ENCODE data around the gene CAT. TPM values are rescaled to one million over a fixed set of nuclear protein-coding genes. Genes with fewer than 3 reads are reported as not detected.
A peak's percentile ranks its signal among the peaks of the same experiment; 100 is the strongest.

Gene CAT
- total RNA-seq, 1 experiment from 2014 or later: 61.7 TPM

DNA sequence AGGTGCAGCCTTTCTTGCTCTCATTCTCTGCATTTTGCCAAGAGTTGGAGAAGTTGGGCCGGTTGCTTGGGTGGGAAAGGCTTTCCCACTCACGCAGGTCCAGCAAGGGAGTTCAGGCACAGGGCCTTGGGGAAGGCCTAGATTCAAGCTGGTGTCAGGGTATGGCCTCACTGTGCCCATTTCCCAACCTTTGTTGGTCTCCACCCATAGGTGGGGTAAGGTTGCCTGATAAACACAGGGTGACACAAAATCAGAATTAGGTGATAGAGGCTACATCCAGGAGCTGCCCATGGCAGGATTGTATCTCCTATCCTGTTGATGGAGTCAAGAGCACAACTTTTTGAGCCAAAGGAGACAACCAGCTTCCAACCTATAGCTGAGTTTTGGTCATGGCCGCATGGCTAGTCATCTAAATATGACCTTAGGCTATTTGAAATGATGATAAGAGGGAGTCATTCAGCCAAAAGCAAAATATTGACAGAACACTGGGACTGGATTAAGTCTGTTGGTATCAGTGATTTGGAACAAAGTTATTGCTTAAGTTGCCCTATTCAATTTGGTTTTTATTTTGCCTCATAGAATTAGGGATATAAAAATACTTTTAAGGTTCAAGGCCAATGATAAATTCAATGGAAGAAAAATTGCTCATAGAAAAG lies 20.9 kb downstream of the CAT start:
- DNase-seq (ENCODE audit: low spot score): no peak

DNA sequence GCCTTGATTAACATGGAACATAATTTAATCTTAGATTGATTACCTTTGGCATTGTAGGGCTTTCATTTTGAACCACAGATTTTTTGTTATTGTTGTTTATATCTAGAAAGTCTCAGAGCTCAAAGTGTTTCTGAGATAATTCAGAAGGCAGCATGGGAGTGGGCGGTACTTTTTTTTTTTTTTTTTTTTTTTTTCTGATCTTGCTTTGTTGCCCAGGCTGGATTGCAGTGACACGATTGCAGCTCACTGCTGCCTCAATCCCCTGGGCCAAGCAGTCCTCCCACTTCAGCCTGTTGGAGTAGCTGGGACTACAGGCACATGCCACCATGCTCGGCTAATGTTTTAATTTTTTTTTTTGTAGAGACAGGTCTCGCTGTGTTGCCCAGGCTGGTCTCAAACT lies 21.5 kb downstream of the CAT start:
- DNase-seq (ENCODE audit: low spot score): no peak

DNA sequence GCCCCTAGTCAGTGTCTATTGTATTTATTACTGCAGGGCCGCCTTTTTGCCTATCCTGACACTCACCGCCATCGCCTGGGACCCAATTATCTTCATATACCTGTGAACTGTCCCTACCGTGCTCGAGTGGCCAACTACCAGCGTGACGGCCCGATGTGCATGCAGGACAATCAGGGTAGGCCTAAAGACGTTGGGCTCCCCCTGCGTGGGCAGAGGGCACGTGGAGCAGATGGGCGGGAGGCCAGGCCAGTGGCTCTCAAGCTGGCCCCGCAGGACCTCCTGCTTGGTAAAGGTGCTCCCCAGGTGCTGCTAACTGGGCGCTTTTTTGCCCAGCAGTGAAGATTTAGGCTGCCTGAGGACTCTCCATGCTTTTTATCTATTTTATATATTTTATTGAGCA lies 22.5 kb downstream of the CAT start:
- no peak for DNase-seq (ENCODE audit: low spot score)

DNA sequence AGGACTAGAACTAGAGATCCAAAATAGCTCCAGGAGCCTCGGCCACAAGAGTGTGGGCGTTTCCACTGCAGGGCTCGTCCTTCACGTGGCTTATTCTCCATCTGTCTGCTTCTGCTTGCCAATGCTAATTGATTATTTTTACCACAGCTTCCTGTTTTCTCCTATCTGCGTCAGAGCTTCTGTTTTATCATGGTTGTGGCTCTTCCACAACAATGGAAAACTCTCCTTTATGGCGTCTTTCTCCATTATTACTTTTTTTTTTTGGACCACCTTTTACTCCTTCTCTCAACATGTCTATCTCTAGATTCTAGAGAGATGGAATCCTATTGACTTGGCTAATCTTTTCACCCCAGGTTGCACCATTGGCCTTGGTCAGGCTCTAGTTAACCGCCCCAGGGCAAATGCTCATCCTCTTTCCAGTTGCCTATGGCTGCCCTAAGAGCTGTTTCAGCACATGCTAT lies 25.9 kb downstream of the CAT start:
- no peak for DNase-seq (ENCODE audit: low spot score)

DNA sequence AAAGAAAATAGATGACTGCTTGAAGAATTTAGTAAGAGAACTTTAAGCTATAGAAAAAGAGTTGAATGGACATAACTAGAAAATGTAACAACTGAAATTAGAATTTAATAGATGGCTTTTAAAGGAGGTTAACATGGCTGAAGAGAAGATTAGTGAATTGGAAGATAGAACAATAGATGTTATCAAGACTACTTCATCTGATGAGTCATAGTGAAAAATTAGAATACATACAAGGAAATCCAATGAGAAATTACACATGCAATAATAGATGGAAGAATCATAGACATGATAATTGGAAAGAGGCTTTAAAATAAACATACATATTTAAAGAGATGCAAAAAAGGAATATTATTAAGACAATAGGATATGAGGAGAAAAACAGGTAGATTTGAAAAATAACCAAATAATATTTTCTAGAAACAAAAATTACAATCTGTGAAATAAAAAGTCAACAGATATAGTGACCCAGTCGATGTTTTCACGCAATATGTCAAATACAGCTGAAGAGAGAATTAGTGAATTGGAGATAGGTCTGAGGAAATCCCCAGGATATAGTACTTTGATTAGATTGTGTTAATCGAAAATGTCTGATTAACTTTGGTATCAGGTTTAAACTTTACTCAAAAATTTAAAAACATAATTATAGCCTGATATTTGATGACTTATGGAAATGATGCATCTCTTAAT lies 28.2 kb downstream of the CAT start:
- no peak for DNase-seq (ENCODE audit: low spot score)

DNA sequence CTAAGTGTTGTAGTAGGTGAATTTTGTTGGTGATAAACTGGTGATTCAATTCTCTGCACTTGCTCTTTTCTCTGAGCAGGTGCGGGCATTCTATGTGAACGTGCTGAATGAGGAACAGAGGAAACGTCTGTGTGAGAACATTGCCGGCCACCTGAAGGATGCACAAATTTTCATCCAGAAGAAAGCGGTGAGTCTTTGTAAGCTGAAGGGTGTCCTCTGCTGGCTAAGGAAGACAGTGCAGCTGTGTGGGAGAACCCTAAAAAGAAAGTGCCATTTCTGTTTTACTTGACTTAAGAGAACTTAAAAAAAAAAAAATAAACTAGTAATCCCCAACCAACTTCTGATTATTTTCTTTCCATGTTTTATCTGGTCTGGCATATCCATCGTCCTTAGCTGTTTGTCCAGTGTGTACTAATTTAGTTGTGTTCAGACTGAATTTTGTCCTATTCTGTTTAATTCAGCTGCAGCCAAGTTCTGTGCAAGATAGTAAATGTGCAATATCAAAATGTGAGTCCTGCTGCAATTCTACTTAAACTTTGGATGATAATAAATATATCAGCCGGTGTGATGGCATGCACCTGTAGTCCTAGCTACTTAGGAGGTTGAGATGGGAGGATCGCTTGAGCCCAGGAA lies 29.6 kb downstream of the CAT start:
- DNase-seq (ENCODE audit: low spot score): peak; percentile 90

DNA sequence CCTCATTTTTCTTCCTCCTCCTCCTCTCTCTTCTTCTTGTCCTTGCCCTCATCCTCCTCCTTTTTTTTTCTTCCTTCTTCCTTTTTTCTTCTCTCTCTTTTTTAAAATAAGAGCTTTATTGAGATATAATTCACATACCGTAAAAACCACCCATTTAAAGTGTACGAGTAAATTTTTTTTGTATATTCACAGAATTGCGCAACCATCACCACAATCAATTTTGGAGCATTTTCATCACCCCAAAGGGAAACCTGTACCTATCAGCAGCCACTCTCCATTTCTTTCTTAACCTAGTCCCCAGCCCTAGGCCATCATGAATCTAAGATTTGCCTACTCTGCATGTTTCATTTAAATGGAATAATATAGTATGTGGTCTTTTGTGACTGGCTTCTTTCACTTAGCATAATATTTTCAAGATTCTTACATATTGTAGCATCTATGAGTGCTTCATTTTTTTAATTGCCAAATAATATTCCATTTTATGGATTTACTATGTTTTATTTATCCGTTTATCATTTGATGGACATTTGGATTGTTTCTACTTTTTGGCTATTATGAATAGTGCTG lies 35.0 kb downstream of the CAT start:
- no peak for DNase-seq (ENCODE audit: low spot score)

DNA sequence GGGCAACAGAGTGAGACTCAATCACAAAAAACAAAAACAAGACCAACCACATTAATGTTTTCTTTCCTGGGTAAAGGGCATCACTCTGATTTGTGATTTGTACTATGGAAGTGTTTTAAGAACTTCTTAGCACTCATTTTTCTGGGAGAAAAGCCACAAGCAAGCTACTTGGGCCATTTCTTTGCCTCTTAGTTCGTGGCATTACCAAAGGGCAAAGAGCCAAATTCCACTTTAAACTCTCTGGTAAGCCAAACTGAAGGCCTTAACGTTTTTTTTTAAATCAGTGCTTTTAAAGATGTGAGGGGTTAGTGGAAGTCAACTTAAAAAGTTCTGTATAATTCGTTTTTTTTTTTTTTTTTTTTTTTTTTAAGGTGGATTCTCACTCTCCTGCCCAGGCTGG lies 36.9 kb downstream of the CAT start:
- no peak for DNase-seq (ENCODE audit: low spot score)

DNA sequence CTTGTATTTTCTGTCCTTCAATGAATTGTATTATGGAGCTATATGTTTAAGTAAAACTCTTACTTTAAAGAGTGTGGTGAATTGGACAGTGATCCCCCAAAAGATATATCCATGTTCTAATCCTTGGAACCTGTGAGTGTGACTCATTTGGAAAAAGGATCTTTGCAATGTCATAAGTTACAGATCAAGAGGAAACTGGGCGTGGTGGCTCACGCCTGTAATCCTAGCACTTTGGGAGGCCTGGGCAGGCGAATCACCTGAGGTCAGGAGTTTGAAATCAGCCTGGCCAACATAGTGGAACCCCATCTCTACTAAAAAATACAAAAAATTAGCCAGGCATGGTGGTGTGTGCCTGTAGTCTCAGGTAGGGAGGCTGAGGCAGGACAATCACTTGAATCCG lies 38.1 kb downstream of the CAT start:
- no peak for DNase-seq (ENCODE audit: low spot score)

DNA sequence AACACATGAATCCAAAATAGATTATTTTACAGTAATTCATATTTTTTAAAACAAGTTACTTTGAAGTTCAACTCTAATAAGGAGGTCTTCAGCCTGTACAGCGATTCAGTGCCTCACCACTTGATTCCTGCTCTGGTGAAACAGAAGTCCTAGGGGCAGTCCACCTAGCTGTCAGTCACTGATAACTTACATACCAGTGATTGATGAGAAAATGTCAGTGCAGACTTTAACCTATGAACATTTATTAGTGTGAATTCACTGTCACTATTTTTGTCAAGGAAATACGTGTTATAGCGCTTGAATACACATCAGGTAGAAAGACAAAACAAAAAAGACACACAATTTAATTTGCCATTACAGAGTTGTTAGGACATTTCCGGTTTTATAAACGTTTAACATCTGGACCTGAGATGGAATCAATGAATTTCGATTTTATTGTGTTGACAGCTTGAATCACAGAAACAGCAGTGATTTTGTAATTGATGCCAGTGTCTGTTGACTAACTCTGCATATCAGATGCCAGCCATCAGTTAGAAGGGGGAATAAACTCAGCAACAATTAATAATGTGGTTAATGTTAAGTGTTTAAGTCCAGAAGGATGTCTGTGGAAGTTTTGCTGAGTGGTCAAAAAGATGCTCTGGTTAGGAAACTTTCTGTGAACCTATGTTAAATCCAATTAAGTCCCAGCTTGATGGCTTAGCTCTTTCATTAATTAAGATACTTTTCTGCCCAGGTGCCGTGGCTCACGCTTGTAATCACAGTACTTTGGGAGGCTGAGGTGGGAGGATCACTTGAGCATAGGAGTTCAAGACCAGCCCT lies 40.3 kb downstream of the CAT start:
- no peak for DNase-seq (ENCODE audit: low spot score)

DNA sequence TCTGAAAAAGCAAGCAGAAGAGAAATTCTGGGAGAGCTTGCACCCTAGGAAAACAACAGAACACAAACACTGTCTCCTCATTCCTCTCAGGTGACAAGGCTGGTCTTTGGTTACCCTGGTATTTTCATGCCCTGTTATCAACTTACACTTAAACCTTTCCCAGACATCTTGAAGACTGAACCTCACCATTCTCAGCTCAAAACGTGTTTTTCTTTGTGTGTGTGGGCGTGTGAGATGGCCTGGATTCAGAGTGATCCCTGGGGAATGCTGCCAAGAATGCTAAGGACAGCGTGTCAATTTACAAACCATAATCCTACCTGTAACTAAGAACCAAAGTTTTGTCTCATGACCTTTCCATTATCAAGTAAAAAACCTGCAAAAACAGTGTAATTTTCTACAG lies 41.6 kb downstream of the CAT start:
- no peak for DNase-seq (ENCODE audit: low spot score)

DNA sequence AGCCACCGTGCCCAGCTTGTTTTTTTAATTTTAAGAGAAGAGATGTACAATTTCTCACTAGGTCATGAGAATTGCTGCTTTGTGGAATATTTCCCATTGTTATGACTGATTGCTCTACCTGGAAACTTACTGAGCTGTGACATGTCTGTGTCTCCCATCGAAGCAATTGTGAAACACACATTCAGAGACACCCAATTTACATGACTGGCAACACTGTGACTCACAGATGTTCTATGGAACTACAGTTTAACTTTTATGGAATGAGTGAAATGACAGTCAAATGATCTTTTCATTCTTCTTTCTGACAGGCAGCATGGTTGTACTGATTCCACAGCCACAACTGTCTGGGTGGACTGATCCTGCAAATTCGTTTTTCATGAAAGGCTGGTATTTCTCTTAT lies 42.6 kb downstream of the CAT start:
- no peak for DNase-seq (ENCODE audit: low spot score)

DNA sequence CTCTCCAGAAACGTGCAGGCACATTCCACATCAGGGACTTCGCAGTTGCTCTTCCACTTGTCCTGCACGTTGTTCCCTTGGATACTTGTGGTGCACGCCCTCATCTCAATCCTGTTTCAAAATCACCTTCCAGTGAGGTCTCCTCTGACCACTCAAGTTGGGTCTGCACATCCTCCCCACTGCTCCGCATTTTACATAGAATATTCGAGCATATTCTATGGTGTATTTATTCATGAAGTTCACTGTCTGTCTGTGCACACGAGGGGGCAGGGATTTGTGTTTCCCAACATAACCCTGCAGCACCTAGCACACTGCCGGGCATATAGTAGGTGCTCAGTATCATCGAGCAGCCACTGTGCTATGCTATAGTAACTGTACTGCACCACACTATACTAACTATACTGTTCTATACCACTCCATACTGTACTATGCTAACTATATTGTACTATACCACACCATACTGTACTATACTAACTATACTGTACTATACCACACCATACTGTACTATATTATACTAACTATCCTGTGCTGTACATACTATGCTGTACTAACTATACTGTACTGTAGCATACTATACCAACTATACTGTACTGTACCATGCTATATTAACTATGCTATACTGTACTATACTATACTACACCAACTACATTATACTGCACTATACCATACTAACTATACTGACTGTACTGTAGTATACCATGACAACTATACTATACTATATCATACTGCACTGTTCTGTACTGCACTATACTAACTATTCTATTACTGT lies 44.6 kb downstream of the CAT start:
- no peak for DNase-seq (ENCODE audit: low spot score)

DNA sequence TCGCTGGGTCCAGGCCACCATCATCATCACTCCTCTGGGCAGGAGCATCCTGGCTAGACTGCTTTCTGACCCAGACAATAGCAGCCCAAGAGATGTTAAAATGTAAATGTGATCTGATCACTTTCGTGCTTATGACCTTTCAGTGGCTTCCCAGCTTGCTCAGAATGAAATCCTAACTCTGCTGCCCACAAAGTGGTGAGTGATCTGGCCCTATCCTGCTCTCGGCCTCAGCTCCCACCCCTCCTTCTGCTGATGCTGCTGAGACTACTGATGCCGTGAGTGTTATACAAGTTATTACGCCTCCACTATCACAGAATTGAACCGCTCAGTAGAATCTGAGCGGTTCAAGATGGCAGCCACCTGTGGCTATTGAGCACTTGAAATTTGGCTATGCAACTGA lies 48.7 kb downstream of the CAT start:
- DNase-seq (ENCODE audit: low spot score): no peak

DNA sequence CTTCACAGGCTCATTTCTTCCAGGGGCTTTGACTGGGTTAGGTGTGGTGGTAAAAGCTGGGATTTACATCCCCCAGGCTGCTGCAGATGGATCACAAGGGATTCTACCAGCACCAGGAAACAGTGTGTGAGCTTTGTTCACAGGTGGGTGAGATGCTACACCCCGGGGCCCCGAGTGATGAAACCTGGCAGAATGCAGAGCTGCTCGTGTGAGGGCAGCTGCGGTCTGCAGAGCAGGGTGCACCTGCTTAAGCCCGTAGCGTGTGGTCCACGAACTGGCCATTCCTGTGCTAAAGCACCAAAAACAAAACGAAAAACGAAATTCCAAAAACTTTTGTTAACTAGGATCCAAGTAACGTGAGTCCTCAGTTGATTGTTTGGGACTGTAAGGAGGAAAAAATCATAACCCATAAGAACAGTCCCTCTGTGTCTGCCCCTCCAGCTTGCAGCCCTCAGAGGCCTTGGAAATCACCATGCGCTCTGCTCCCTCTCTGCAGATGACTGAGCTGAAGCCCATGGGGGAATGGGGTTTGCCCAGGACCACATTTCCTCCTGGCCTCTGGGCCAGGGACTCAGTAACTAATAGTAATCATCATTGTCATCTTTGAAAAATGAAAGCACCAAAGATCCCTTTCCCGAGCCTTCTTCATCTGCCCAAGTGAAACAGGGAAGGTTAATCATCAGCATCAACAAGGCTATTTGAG lies 50.3 kb downstream of the CAT start:
- DNase-seq (ENCODE audit: low spot score): no peak

DNA sequence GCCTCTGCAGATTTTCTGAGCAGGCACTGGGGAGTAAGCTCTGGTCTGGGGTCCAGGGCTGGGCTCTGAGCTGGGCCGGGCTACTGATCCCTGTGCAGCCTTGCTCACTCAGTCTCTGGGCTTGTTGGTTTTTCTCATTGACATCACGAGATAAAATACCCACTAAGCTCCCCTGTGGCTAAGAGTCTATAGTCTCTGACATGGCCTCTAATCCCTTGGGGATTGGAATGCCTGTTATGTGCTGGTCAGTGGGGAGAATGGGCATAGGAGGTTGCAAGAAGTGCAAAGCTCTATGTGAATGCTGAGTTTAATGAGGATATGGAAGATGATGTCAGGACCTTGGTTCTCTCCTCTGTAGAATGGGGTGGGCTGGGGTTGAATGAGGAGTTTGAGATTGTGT lies 51.6 kb downstream of the CAT start:
- DNase-seq (ENCODE audit: low spot score): no peak

DNA sequence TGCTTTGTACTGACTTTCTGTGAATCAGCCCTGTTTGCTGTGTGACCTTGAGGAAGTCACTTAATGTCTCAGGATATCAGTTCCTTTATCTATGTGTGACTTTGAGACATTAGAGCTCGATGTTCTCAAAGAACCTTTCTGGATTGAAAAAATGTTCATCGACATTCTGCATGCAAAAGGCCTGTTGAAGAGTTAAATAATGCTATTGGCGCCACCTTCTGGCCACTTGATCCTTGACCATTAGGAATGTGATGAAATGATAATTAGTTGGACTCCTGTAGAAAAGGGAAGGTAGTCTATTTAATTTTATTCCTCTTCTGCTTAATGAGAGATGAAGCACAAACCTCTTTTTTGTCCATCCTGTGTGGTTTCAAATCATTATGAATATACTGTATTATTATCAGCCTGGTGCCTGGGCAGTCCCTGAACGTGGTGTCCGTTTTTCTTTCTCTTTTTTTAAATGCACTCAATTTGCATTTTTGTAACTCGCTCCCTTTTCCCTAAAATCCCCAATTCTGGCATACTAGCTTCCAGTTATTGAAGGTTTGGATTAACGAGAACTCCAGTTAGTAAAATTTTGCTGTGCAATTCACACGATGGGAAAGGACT lies 54.2 kb downstream of the CAT start:
- DNase-seq (ENCODE audit: low spot score): peak; percentile 94

DNA sequence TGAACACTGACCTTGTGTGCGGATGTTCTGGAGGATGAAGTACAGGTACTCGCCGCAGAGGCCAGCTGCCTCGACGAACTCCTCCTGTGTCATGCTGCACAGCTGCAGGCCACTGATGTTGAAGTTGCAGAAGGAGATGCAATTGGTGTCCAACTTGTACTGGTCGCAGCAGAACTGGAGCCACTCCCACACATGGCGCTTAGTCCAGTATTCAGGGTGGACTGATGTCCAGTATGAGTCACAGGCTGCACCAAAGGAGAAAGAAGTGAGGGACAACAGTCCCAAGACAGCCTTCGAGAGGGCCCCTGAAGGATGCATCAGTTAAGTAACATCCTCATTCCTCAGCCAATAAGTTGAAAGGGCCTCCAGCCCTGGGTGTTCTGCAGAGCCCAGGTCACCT lies 54.7 kb downstream of the CAT start:
- no peak for DNase-seq (ENCODE audit: low spot score)

DNA sequence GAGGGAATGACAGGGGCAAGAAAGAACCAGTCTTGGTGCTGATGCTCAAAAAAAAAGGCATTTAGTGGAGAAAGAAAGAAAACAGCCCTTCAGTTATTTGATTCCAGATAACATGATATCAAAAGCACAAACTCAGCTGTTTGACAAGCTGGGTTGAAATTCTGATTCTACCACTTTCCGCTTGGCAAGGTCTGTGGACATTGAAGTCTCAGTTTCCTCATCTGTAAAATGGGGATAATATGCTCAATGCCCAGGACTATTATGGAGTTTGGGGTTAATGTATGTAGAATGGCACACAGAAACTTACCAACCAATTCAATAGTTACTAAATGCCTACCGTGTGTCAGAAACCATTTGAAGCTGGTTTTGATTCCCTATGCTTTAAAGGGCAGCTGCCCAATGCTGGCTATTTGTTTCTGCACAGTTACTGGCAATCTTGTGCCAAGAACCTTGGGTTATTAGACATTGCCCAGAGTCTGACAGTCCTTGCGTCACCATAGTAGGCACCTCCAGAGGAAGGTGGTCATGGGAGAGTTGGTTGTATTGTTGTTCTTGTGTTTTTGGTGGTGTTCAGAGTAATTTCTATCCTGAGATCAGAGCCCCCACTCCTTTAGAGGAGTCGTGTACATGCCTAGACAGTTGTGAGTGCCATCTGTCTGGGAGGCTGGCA lies 55.3 kb downstream of the CAT start:
- no peak for DNase-seq (ENCODE audit: low spot score)
